Neural progenitor cell (in vitro differentiated cells): ENCODE data around the gene RERE.

Source experiments
- CTCF ChIP-seq: fragments of 200-600 bp; sonication (generic); IDR thresholded peaks from 2 replicates; pipeline ENCODE4 v1.5.1; 2017; ENCODE audit warnings: antibody characterized with exemption, mild to moderate bottlenecking
- EZH2 ChIP-seq: fragments of 200-600 bp; sonication (generic); IDR thresholded peaks from 2 replicates; pipeline ENCODE4 v1.6.1; 2017; ENCODE audit warnings: antibody characterized with exemption, mild to moderate bottlenecking, moderate library complexity

GRCh38 chr1:8718850-8719361 lies 98.5 kb downstream of the RERE start:
- TF ChIP-seq EZH2 (no peak), CTCF (peak; percentile 12)
